LNCAP (cell line): ENCODE data around the gene MEGF6.

Source experiments
- TF ChIP-seq, protein P1 (sequence below): fragments of 450-650 bp; IDR thresholded peaks from 2 replicates; pipeline ENCODE4 v1.5.1; 2017; ENCODE audit warnings: mild to moderate bottlenecking

MEGF6 gene

DNA sequence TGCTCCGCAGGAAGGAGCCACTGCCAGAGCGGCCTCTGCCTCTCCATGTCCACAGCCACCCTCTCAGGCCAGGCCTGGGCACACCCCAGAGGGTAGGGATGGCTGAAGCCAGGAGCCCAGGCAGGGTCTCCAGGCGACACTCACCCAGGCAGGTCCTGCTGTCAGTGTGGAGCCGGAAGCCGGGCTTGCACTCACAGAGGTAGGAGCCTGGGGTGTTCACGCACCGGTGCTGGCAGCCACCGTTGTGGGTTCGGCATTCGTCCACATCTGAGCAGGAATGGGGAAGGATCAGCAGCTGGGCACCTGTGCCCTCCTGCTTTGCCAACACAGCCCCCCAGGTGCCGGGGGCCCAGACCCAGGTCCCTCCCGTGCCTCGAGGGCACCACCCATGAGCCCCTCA is 87.3 kb downstream of the MEGF6 start:
- TF ChIP-seq, protein P1, sequence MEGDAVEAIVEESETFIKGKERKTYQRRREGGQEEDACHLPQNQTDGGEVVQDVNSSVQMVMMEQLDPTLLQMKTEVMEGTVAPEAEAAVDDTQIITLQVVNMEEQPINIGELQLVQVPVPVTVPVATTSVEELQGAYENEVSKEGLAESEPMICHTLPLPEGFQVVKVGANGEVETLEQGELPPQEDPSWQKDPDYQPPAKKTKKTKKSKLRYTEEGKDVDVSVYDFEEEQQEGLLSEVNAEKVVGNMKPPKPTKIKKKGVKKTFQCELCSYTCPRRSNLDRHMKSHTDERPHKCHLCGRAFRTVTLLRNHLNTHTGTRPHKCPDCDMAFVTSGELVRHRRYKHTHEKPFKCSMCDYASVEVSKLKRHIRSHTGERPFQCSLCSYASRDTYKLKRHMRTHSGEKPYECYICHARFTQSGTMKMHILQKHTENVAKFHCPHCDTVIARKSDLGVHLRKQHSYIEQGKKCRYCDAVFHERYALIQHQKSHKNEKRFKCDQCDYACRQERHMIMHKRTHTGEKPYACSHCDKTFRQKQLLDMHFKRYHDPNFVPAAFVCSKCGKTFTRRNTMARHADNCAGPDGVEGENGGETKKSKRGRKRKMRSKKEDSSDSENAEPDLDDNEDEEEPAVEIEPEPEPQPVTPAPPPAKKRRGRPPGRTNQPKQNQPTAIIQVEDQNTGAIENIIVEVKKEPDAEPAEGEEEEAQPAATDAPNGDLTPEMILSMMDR, result no peak

DNA sequence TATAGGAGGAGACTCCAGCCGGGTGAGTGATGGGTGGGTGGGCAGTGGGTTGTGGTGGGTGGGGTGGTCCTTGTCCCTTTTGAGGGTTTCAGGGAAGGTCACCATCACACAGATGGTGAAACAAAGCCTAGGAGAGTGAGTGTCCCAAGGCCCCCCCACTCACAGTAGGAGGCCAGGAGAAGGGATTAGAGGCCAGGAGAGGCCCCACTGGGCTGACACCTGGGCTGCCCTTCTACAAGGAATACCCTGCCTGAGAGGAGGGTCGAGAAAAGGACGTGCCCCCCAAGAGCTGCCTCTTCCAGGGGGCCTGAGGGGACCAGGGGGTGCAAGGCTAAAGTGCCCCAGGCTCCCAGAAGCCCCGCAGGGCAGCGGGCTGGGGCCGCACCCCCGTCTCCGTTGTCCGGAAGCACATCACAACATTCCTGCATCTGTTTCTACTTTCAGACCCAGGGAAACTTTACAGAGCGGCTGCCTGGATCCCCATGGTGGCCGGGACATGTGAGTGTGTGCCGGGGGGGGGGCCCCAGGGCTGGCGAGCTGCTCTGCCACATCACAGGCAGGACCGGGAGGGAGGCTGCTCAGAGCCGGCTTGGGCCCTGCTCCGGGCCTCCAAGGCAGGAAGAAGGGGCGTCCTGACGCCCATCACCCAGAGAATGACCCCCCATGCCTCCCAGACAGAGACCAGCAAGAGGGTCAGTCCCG is 88.6 kb downstream of the MEGF6 start:
- TF ChIP-seq, protein P1, result no peak

DNA sequence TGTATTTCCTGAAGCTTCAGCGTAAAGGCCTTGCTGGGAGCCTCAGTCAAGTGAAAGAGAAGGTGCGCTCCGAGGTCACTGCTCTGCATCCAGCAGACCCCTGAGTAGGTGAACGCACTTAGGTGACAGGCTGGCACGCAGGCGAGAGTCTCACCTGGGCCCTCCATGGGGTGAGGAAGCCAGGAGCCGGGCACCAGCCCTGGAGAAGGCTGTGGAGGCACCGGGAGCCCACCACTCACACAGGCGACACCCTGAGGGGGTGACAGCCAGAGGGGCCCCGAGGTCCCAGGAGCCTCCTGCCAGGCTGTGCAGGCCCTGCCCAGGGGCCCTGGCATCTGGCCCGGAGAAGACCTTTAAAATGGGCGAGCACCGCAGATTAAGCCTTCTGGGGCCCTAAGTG is 89.2 kb downstream of the MEGF6 start:
- TF ChIP-seq, protein P1, result no peak

DNA sequence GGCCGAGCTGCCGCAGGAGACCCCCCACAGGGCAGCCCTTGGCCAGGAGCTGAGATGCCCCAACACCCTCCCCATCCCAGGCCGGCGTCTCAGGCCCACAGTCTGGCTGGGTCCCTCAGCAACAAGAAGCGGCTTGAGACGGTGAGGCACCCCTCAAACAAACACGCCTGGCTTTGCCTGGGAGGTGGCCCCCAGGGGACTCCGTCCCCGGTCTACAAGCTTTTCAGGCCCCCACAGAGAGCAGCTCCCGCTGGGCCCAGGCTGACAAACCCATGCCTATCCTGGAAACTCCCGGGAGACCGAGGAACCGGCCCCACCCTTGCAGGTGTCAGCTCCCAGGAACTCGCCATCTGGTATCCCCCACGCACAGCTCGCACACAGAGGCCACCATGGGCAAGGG is 89.9 kb downstream of the MEGF6 start:
- TF ChIP-seq, protein P1, result no peak

DNA sequence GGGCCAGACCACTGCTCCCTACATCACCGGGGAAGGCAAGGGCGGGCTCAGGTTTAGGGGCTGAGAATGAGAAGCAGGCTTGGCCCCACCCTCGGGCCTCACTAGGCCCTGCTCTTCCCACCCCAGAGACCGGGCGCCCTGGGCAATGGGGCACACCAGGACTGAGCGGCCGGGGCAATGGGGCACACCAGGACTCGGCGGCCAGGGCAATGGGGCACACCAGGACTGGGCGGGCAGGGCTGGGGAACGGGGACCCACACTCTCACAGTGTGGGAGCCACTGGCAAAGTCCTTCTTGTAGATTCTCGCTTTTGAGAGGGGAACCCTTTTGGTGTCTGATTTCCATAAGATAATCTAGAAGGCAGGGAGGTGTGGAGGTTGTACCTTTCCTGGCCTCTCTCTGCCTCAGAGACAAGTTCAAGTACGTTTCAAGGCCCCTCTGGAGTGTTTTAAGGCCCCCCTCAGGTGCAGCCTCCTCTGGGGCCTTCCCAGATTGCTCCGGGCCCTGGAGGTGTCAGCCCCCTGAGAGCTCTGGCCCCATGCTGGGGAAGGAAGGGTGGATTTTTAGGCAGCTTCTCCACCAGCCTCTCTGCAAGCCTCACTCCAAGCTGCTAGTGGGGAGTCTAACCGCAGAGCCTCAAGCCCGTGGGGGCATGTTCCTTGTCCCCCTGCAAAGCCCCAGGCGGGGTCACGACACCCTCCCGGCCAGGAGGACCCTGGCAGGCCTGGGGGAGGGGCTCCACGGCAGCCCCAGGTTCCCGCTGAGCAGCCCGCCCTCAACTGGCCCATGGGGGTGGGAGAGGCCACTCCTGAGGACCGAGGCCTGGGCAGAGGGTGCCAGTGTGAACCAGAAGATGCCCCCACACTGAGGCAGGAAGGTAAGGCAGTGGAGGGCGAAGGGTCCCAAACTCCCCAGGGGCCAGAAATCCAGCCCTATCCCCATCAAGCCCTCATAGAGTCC is 90.6 kb downstream of the MEGF6 start:
- TF ChIP-seq, protein P1, result no peak

DNA sequence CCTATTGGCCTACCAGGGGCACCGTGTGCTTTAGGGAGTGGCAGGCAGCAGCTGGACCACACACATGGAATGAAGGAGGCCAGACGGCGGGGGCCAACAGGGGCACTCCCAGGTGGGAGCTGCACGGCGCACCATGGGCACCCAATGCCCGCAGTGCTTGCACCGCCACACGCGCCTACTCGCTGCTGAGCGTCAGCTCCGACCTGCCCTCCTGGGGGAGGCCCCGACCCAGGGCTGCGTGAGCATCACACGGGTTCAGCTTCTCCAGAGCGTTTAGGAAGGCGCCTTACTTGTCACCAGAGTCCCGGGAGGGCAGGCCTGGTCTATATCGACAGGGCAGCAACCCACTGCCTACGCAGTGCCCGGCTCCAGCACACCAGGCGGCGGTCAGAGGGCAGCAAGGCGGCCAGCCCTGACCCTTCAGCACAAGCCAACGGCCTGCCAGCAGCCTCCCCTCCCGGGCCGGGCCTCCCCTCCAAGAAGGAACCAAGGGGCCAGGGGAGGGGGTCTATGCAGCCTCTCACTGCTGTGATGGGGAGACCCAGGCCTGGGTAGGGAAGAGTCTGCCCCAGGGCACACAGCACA is 91.9 kb downstream of the MEGF6 start:
- TF ChIP-seq, protein P1, result no peak

DNA sequence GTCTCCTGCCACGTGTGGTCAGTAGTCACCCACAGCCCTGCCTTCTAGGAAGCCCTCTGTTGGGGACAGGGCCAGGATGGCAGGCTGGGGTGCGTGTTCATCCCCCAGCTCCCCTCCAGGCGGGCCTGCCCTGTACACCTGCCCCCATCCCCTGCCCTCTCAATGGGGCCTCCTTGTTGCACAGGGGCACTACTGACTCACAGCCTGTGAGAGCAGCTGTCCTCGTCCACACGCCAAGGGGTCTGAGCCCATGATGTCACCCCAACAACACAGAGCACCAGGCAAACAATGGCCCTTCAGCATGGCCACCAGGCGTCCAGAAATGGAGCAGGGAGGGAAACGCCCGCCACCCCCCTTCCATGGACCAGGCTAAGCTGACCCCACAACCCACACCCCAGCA is 92.6 kb downstream of the MEGF6 start:
- TF ChIP-seq, protein P1, result no peak
